ENCODE data around the gene POLR3K. TPM values are rescaled to one million over a fixed set of nuclear protein-coding genes. Genes with fewer than 3 reads are reported as not detected.

Gene POLR3K
- total RNA-seq, 2 experiments from 2014 or later: 26.2 to 74.1 TPM

DNA sequence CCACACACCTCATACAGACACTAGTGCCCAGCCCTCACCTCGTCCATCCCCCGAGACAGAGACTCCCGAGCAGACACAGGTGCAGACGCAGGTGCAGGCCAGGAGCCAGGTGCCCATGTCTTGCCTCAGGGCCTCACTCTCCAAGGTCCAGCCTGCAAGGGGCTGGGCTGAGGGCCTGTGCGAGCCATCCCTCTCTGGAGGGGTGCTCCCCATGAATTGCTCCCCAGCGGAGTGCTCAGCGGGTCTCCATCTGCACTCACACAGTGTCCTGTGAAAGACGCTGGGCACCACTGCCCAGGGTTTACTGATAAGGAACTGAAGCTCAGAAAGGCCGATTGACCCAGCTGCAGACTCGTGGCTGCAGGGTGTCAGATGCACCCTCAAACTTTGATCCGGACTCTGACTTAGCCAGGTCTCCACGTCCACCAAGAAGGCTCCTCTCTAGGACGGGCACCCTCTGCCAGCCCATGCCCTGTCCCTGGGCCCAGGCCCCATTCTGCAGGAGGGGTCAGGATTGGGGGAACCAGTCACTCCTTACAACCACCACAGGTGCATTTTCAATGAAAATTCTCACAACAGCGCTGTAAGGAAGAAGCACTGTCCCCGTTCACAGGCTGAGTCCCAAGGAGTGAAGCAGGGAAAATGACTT, 16.9 kb downstream of the POLR3K start:
- Histone ChIP-seq H3K27ac (ENCODE audit: low read depth, low read length, poor library complexity, severe bottlenecking) (no peak overlapping the region), H3K4me1 (ENCODE audit: insufficient read depth, low read length, poor library complexity, severe bottlenecking) (peaks cover 29% of the 10 kb centered on the region), H3K79me2 (ENCODE audit: insufficient read depth, low read depth, low read length) (peaks cover 6% of the 10 kb centered on the region; the same call in 1 of the 2 replicates), H3K36me3 (ENCODE audit: insufficient read depth, low read length) (peaks cover 68% of the 10 kb centered on the region), H3K9me3 (ENCODE audit: low read length) (no peaks in the 10 kb centered on the region), H3K4me3 (ENCODE audit: low read depth, low read length, poor library complexity, severe bottlenecking) (no peak overlapping the region), H3K9me2 (ENCODE audit: insufficient read depth, low read length) (no peaks in the 10 kb centered on the region), H2AFZ (ENCODE audit: low read length) (no peak overlapping the region), H3K4me2 (ENCODE audit: low read length) (no peak overlapping the region), H4K20me1 (ENCODE audit: insufficient read depth, low read length) (no peaks in the 10 kb centered on the region)
- CTCF ChIA-PET (ENCODE audit: unreplicated experiment): no interaction called here
- intact Hi-C loops (cut with micrococcal nuclease; ENCODE audit: unreplicated experiment): no loop called here
- BruUV-seq (replicated peaks): no TSS peak
- DNase-seq (ENCODE audit: low spot score): no peak
- TF ChIP-seq EZH2phosphoT487 (IDR thresholded peaks at IDR 0.05; ENCODE audit: borderline replicate concordance, low read depth, low read length): no peak
- TF ChIP-seq, protein P1, sequence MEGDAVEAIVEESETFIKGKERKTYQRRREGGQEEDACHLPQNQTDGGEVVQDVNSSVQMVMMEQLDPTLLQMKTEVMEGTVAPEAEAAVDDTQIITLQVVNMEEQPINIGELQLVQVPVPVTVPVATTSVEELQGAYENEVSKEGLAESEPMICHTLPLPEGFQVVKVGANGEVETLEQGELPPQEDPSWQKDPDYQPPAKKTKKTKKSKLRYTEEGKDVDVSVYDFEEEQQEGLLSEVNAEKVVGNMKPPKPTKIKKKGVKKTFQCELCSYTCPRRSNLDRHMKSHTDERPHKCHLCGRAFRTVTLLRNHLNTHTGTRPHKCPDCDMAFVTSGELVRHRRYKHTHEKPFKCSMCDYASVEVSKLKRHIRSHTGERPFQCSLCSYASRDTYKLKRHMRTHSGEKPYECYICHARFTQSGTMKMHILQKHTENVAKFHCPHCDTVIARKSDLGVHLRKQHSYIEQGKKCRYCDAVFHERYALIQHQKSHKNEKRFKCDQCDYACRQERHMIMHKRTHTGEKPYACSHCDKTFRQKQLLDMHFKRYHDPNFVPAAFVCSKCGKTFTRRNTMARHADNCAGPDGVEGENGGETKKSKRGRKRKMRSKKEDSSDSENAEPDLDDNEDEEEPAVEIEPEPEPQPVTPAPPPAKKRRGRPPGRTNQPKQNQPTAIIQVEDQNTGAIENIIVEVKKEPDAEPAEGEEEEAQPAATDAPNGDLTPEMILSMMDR (conservative IDR thresholded peaks at IDR 0.05; ENCODE audit: low read length): no peak
- POLR2A ChIA-PET: no interaction called here

DNA sequence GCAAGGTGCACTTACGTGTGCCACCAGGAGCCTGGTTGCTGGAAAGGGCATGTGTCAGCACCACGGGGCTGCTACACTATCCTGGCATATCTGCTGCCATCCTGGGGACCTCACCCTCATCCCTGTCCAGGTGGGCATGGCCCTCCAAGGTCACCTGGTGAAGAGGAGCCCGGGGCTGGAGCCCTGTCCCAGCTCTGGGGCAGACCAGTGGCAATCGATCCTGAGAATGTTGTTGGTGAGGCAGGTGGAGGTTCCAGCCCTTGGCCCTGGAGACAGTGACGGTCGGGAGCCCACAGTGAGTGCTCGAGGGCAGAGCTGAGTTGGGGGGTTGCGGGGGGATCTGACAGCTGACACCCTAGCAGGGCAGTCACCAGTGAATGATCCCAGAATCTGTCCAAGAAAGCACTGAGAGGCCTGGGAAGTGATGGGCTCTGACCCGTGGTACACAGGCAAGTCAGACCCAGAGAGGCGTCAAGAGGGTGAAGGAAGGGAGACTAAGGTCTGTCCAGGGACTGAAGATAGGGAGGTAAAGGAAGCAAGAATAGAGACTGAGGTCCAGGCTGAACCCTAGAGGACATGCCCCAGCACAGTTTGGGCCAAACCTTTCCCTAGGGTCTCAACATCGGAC, 17.6 kb downstream of the POLR3K start:
- intact Hi-C loops (cut with micrococcal nuclease; ENCODE audit: unreplicated experiment): no loop called here
- CTCF ChIA-PET (ENCODE audit: unreplicated experiment): no interaction called here
- H3K9me3 ChIP-seq (ENCODE audit: low read length): no peaks in the 10 kb centered on the region
- TF ChIP-seq, protein P1 (conservative IDR thresholded peaks at IDR 0.05; ENCODE audit: low read length): no peak
- no peak for TF ChIP-seq EZH2phosphoT487 (IDR thresholded peaks at IDR 0.05; ENCODE audit: borderline replicate concordance, low read depth, low read length)
- POLR2A ChIA-PET: no interaction called here
- peaks cover 62% of the 10 kb centered on the region for H3K36me3 ChIP-seq (ENCODE audit: insufficient read depth, low read length)
- no peak overlapping the region for H3K27ac ChIP-seq (ENCODE audit: low read depth, low read length, poor library complexity, severe bottlenecking)
- H3K4me3 ChIP-seq (ENCODE audit: low read depth, low read length, poor library complexity, severe bottlenecking): no peak overlapping the region
- no peak overlapping the region for H3K4me2 ChIP-seq (ENCODE audit: low read length)
- H2AFZ ChIP-seq (ENCODE audit: low read length): no peak overlapping the region
- H4K20me1 ChIP-seq (ENCODE audit: insufficient read depth, low read length): no peaks in the 10 kb centered on the region
- no peaks in the 10 kb centered on the region for H3K9me2 ChIP-seq (ENCODE audit: insufficient read depth, low read length)
- no TSS peak for BruUV-seq (replicated peaks)
- DNase-seq (ENCODE audit: low spot score): no peak
- H3K4me1 ChIP-seq (ENCODE audit: insufficient read depth, low read length, poor library complexity, severe bottlenecking): peaks cover 29% of the 10 kb centered on the region
- peaks cover 6% of the 10 kb centered on the region; the same call in 1 of the 2 replicates for H3K79me2 ChIP-seq (ENCODE audit: insufficient read depth, low read depth, low read length)
